Panc1 (cell line): ENCODE measurements around the gene MRPL41. TPM values are rescaled to one million over a fixed set of nuclear protein-coding genes. Genes with fewer than 3 reads are reported as not detected.
"Not testable (repeated sequence)": the region's sequence is repeated elsewhere in the genome, so short reads cannot be mapped to it uniquely, and the experiment has no call there.

Experiments used
- ATAC-seq: fragments of 200-7000 bp; cut with Tn5 transposase; 2 replicates; pipeline ENCODE4 v1.9.1; 2020; ENCODE audit warnings: mild to moderate bottlenecking, moderate library complexity
- BruUV-seq: library from RNA; stranded (reverse); fragments of 400-500 nt; replicated peaks from 2 replicates; lab custom pipeline; 2021; lab: Mats Ljungman, UMichigan
- CTCF ChIA-PET: fragments of 300-600 bp; sonication (Branson Sonifier 250); formaldehyde crosslinking; loops from one replicate; lab custom pipeline; 2022; ENCODE audit warnings: antibody characterized with exemption; lab: Charles Lee
- POLR2A ChIA-PET: fragments of 300-600 bp; sonication (Branson Sonifier 250); formaldehyde crosslinking; loops from one replicate; lab custom pipeline; 2022; ENCODE audit warnings: antibody characterized with exemption; lab: Charles Lee
- DNase-seq: peaks from one replicate; pipeline ENCODE4 v3.0.0-alpha.2; 2010; ENCODE audit warnings: low read depth, low spot score
- H3K27ac ChIP-seq: 2 replicates; pipeline ENCODE4 v1.5.1; 2011; ENCODE audit warnings: mild to moderate bottlenecking, low read length, inconsistent platforms
- H3K27me3 ChIP-seq: fragments of 200-500 bp; sonication (Bioruptor generic); 2 replicates; pipeline ENCODE4 v1.6.0; 2014; ENCODE audit warnings: low read length, inconsistent platforms; ENCODE audit not compliant: control insufficient read depth, insufficient read depth
- H3K36me3 ChIP-seq: fragments of 200-500 bp; sonication (Bioruptor generic); 2 replicates; pipeline ENCODE4 v1.5.1; 2014; ENCODE audit warnings: inconsistent platforms, mild to moderate bottlenecking, low read length, moderate library complexity; ENCODE audit not compliant: control insufficient read depth, insufficient read depth
- H3K4me1 ChIP-seq: 2 replicates; pipeline ENCODE4 v1.5.1; 2011; ENCODE audit warnings: inconsistent platforms, mild to moderate bottlenecking, low read length, moderate library complexity; ENCODE audit not compliant: control insufficient read depth, insufficient read depth
- H3K4me3 ChIP-seq, 2 experiments: 2 replicates each; pipeline ENCODE4 v1.5.1; 2011 to 2012; ENCODE audit warnings: low read depth in 2 of 2, low read length in 2 of 2, mild to moderate bottlenecking in 2 of 2, inconsistent platforms in 1 of 2, moderate library complexity in 1 of 2
- H3K9me3 ChIP-seq: fragments of 200-500 bp; sonication (Bioruptor generic); 2 replicates; pipeline ENCODE4 v1.5.1; 2014; ENCODE audit warnings: low read depth, mild to moderate bottlenecking, inconsistent platforms, low read length, moderate library complexity; ENCODE audit not compliant: control insufficient read depth, insufficient read depth
- POLR2AphosphoS5 ChIP-seq: IDR thresholded peaks from 2 replicates; pipeline ENCODE4 v1.6.1; 2012; ENCODE audit warnings: mild to moderate bottlenecking, low read depth, low read length, moderate library complexity
- SIN3A ChIP-seq: IDR thresholded peaks from 2 replicates; pipeline ENCODE4 v1.6.1; 2012; ENCODE audit warnings: low read depth, mild to moderate bottlenecking, low read length, moderate library complexity, borderline replicate concordance; ENCODE audit not compliant: insufficient read depth
- TCF7L2 ChIP-seq: IDR thresholded peaks from 2 replicates; pipeline ENCODE4 v1.6.1; 2011; ENCODE audit warnings: mild to moderate bottlenecking, low read depth, low read length, inconsistent platforms
- in situ Hi-C: cut with HindIII; loops from 2 replicates; pipeline ENCODE4 v1.10.0; 2016; ENCODE audit warnings: low sequenced_read_pairs, low pct_unique_long_range_greater_than_20kb
- intact Hi-C: fragments of 100-400 bp; cut with micrococcal nuclease; formaldehyde crosslinking; loops from one replicate; pipeline ENCODE4 v1.10.0; 2022; ENCODE audit not compliant: unreplicated experiment
- total RNA-seq: library from RNA; stranded (reverse); gene quantifications from one replicate; pipeline ENCODE4 v1.2.1, GENCODE V29; 2021; ENCODE audit not compliant: unreplicated experiment
- TF ChIP-seq, protein P1 (sequence below), 2 experiments: IDR thresholded peaks; 2 replicates each; pipeline ENCODE4 v1.6.1; 2011 to 2012; ENCODE audit warnings: low read depth in 2 of 2, control low read depth in 1 of 2, low read length in 1 of 2, mild to moderate bottlenecking in 1 of 2, moderate library complexity in 1 of 2; ENCODE audit not compliant: insufficient read depth in 1 of 2
- TF ChIP-seq, protein P2 (sequence below): fragments of 450-650 bp; IDR thresholded peaks from 2 replicates; pipeline ENCODE4 v1.5.1; 2017; ENCODE audit warnings: mild to moderate bottlenecking

The MRPL41 gene
- total RNA-seq, 1 experiment from 2014 or later = 86.4 TPM

DNA sequence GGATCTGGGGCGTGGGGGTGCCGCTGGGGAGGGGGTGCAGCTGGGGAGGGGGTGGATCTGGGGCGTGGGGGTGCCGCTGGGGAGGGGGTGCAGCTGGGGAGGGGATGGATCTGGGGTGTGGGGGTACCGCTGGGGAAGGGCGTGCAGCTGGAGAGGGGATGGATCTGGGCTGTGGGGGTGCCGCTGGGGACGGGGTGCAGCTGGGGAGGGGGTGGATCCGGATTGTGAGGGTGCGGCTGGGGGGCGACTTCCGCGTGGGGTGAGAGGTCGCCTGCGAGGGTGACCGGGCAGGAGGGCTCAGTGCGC, 768 bp upstream of the MRPL41 start:
- H3K4me1 ChIP-seq, POLR2A ChIA-PET, ATAC-seq, intact Hi-C loops, CTCF ChIA-PET, H3K36me3 ChIP-seq, in situ Hi-C loops, DNase-seq, H3K27me3 ChIP-seq, H3K9me3 ChIP-seq, BruUV-seq: not testable (repeated sequence)
- H3K4me3 ChIP-seq = peak overlapping the region; percentile 54 to 62
- peak overlapping the region; percentile 65 for H3K27ac ChIP-seq

DNA sequence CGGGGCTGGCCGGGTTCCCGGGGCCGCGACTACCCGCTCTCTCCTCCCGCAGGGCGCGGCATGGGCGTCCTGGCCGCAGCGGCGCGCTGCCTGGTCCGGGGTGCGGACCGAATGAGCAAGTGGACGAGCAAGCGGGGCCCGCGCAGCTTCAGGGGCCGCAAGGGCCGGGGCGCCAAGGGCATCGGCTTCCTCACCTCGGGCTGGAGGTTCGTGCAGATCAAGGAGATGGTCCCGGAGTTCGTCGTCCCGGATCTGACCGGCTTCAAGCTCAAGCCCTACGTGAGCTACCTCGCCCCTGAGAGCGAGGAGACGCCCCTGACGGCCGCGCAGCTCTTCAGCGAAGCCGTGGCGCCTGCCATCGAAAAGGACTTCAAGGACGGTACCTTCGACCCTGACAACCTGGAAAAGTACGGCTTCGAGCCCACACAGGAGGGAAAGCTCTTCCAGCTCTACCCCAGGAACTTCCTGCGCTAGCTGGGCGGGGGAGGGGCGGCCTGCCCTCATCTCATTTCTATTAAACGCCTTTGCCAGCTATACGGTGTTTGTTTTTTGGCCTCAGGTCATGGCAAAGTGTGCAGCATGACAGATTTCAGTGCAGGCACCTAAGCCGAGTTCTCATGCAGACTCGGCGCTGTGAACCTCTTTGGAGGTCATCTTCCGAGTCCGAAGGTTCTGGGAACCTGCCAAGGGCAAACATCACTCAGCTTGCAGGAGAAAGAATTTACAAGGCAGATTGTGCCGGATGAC, 516 bp downstream of the MRPL41 start:
- CTCF ChIA-PET = no interaction called here
- no peaks in the 10 kb centered on the region for H3K9me3 ChIP-seq
- POLR2A ChIA-PET = no interaction called here
- H3K4me1 ChIP-seq = peaks cover 4% of the 10 kb centered on the region; the same call in 1 of the 2 replicates
- TSS peak; percentile 100 for BruUV-seq
- H3K27me3 ChIP-seq = no peaks in the 10 kb centered on the region
- H3K36me3 ChIP-seq = peaks cover 3% of the 10 kb centered on the region
- intact Hi-C loops = no loop called here
- peak overlapping the region; percentile 82 for H3K27ac ChIP-seq
- ATAC-seq (peak; percentile 63), DNase-seq (no peak)
- peak overlapping the region; percentile 68 to 80 for H3K4me3 ChIP-seq
- in situ Hi-C loops = no loop called here
- TF ChIP-seq, protein P1, sequence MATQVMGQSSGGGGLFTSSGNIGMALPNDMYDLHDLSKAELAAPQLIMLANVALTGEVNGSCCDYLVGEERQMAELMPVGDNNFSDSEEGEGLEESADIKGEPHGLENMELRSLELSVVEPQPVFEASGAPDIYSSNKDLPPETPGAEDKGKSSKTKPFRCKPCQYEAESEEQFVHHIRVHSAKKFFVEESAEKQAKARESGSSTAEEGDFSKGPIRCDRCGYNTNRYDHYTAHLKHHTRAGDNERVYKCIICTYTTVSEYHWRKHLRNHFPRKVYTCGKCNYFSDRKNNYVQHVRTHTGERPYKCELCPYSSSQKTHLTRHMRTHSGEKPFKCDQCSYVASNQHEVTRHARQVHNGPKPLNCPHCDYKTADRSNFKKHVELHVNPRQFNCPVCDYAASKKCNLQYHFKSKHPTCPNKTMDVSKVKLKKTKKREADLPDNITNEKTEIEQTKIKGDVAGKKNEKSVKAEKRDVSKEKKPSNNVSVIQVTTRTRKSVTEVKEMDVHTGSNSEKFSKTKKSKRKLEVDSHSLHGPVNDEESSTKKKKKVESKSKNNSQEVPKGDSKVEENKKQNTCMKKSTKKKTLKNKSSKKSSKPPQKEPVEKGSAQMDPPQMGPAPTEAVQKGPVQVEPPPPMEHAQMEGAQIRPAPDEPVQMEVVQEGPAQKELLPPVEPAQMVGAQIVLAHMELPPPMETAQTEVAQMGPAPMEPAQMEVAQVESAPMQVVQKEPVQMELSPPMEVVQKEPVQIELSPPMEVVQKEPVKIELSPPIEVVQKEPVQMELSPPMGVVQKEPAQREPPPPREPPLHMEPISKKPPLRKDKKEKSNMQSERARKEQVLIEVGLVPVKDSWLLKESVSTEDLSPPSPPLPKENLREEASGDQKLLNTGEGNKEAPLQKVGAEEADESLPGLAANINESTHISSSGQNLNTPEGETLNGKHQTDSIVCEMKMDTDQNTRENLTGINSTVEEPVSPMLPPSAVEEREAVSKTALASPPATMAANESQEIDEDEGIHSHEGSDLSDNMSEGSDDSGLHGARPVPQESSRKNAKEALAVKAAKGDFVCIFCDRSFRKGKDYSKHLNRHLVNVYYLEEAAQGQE (IDR thresholded peaks at IDR 0.05; ENCODE audit: insufficient read depth in 1 of 2, low read depth in 2 of 2, low read length in 1 of 2) = no peak
- TF ChIP-seq SIN3A (no peak), POLR2AphosphoS5 (no peak), TCF7L2 (no peak)
- TF ChIP-seq, protein P2, sequence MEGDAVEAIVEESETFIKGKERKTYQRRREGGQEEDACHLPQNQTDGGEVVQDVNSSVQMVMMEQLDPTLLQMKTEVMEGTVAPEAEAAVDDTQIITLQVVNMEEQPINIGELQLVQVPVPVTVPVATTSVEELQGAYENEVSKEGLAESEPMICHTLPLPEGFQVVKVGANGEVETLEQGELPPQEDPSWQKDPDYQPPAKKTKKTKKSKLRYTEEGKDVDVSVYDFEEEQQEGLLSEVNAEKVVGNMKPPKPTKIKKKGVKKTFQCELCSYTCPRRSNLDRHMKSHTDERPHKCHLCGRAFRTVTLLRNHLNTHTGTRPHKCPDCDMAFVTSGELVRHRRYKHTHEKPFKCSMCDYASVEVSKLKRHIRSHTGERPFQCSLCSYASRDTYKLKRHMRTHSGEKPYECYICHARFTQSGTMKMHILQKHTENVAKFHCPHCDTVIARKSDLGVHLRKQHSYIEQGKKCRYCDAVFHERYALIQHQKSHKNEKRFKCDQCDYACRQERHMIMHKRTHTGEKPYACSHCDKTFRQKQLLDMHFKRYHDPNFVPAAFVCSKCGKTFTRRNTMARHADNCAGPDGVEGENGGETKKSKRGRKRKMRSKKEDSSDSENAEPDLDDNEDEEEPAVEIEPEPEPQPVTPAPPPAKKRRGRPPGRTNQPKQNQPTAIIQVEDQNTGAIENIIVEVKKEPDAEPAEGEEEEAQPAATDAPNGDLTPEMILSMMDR = no peak

DNA sequence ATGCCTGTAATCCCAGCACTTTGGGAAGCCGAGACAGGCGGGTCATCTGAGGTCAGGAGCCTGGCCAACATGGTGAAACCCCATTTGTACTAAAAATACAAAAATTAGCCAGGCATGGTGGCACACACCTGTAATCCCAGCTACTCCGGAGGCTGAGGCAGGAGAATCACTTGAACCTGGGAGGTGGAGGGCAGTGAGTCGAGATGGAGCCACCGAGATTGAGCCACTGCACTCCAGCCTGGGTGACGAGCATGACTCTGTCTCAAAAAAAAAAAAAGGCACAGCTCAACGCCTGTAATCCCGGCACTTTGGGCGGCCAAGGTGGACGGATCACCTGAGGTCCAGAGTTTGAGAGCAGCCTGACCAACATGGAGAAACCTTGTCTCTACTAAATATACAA, 2.0 kb downstream of the MRPL41 start:
- in situ Hi-C loops, H3K27me3 ChIP-seq, H3K36me3 ChIP-seq, POLR2A ChIA-PET, H3K4me1 ChIP-seq, H3K4me3 ChIP-seq, H3K27ac ChIP-seq, CTCF ChIA-PET, intact Hi-C loops, H3K9me3 ChIP-seq, DNase-seq, BruUV-seq, ATAC-seq: not testable (repeated sequence)
